K562 (cell line): ENCODE results near the gene BAG1. TPM values are rescaled to one million over a fixed set of nuclear protein-coding genes. Genes with fewer than 3 reads are reported as not detected.
A peak's percentile ranks its signal among the peaks of the same experiment; 100 is the strongest.

ENCODE experiments used
- ATAC-seq: fragments of 200-7000 bp; cut with Tn5 transposase; 3 replicates; pipeline ENCODE4 v1.9.1; 2020; ENCODE audit warnings: moderate library complexity
- BruUV-seq: library from RNA; stranded (reverse); fragments of 400-500 nt; replicated peaks from 2 replicates; lab custom pipeline; 2021; lab: Mats Ljungman, UMichigan
- CTCF ChIA-PET: fragments of 300-600 bp; formaldehyde crosslinking; extraction: SDS; loops from one replicate; lab custom pipeline; 2021; ENCODE audit warnings: low intra/inter-chr PET ratio; lab: Yijun Ruan, JAX
- POLR2A ChIA-PET: fragments of 300-600, 350-650 bp; sonication (Branson Sonifier 250); formaldehyde crosslinking; extraction: SDS; loops from one replicate; lab custom pipeline; 2021; ENCODE audit warnings: antibody characterized with exemption, inconsistent platforms; lab: Yijun Ruan, JAX
- DNase-seq, 4 experiments: peaks; one replicate each; pipeline versions ENCODE4 v3.0.0 to v3.0.0-alpha.2; 2011 to 2018; ENCODE audit warnings: low spot score in 3 of 4, mixed read lengths in 3 of 4; ENCODE audit errors: extremely low read depth in 1 of 4
- FAIRE-seq: peaks from 2 replicates; lab custom pipeline; 2011; peaks lifted over from hg19 to GRCh38; lab: Jason Lieb, UNC
- H2AFZ ChIP-seq: 2 replicates; pipeline ENCODE4 v1.6.0; 2011; ENCODE audit warnings: low read depth, low read length, control low read depth, inconsistent platforms
- H3K27ac ChIP-seq: fragments of 200-600 bp; 3 replicates; pipeline ENCODE4 v1.8.0; 2011; ENCODE audit warnings: low read depth, mild to moderate bottlenecking, control low read depth, inconsistent platforms, low read length, moderate library complexity, mixed read lengths; ENCODE audit errors: extremely low read depth
- H3K27me3 ChIP-seq, 2 experiments: fragments of 300-600 bp in 1 of 2; 2 replicates in 1 of 2; 3 replicates in 1 of 2; pipeline versions ENCODE4 v1.6.0 to v1.8.0; 2011; ENCODE audit warnings: inconsistent platforms in 2 of 2, low read length in 2 of 2, mild to moderate bottlenecking in 1 of 2, mixed read lengths in 1 of 2, moderate library complexity in 1 of 2; ENCODE audit not compliant: control insufficient read depth in 2 of 2, insufficient read depth in 2 of 2
- H3K36me3 ChIP-seq: fragments of 300-600 bp; 3 replicates; pipeline ENCODE4 v1.8.0; 2011; ENCODE audit warnings: mild to moderate bottlenecking, low read length, inconsistent platforms; ENCODE audit not compliant: control insufficient read depth, insufficient read depth
- H3K4me1 ChIP-seq, 2 experiments: fragments of 200-600 bp in 1 of 2; replicated peaks in 1 of 2; 2 replicates in 1 of 2; 3 replicates in 1 of 2; pipeline versions ENCODE4 v1.5.1 to v1.8.0; 2011; ENCODE audit warnings: inconsistent platforms in 2 of 2, low read length in 2 of 2, mild to moderate bottlenecking in 1 of 2, mixed read lengths in 1 of 2, moderate library complexity in 1 of 2; ENCODE audit not compliant: control insufficient read depth in 2 of 2, insufficient read depth in 2 of 2
- H3K4me2 ChIP-seq: 2 replicates; pipeline ENCODE4 v1.6.1; 2011; ENCODE audit warnings: low read length, control low read depth, inconsistent platforms, mixed read lengths; ENCODE audit not compliant: insufficient read depth
- H3K4me3 ChIP-seq: fragments of 200-600 bp; sonication (generic), shearing (Covaris generic); 2 replicates; pipeline ENCODE4 v1.5.1; 2016; ENCODE audit warnings: control low read depth, inconsistent platforms
- H3K79me2 ChIP-seq: fragments of 200-600 bp; 3 replicates; pipeline ENCODE4 v1.8.0; 2011; ENCODE audit warnings: low read length, inconsistent platforms; ENCODE audit not compliant: control insufficient read depth, insufficient read depth
- H3K9ac ChIP-seq, 2 experiments: 2 replicates each; pipeline versions ENCODE4 v1.6.0 to v1.6.1; 2011; ENCODE audit warnings: low read depth in 2 of 2, low read length in 2 of 2, control low read depth in 1 of 2, inconsistent platforms in 1 of 2, mild to moderate bottlenecking in 1 of 2, mixed read lengths in 1 of 2; ENCODE audit not compliant: insufficient read depth in 1 of 2
- H3K9me1 ChIP-seq: one replicate; pipeline ENCODE4 v1.6.0; 2011; ENCODE audit warnings: inconsistent platforms, mild to moderate bottlenecking, low read length, moderate library complexity; ENCODE audit not compliant: control insufficient read depth, insufficient read depth
- H3K9me3 ChIP-seq: replicated peaks from 2 replicates; pipeline ENCODE4 v1.5.1; 2011; ENCODE audit warnings: low read depth, low read length, inconsistent platforms; ENCODE audit not compliant: control insufficient read depth, insufficient read depth
- H4K20me1 ChIP-seq: replicated peaks from 2 replicates; pipeline ENCODE4 v1.6.1; 2011; ENCODE audit warnings: low read length, inconsistent platforms, mixed read lengths; ENCODE audit not compliant: control insufficient read depth, insufficient read depth
- BCLAF1 ChIP-seq, 2 experiments: fragments of 450-650 bp in 1 of 2; IDR thresholded peaks; 2 replicates each; pipeline ENCODE4 v1.6.1; 2011 to 2017; ENCODE audit warnings: low read depth in 2 of 2, antibody characterized with exemption in 1 of 2, borderline replicate concordance in 1 of 2, low read length in 1 of 2, mild to moderate bottlenecking in 1 of 2, mixed read lengths in 1 of 2; ENCODE audit not compliant: control insufficient read depth in 1 of 2
- ILK ChIP-seq: fragments of 450-650 bp; IDR thresholded peaks from 2 replicates; pipeline ENCODE4 v1.6.1; 2016; ENCODE audit warnings: missing genetic modification characterization, low read depth, mild to moderate bottlenecking, missing compliant biosample characterization, moderate library complexity, borderline replicate concordance
- NCOA6 ChIP-seq: fragments of 450-650 bp; IDR thresholded peaks from 2 replicates; pipeline ENCODE4 v1.6.1; 2017; ENCODE audit warnings: mild to moderate bottlenecking
- NR2F6 ChIP-seq: fragments of 450-650 bp; formaldehyde crosslinking; IDR thresholded peaks from 2 replicates; pipeline ENCODE4 v1.4.0; 2020; ENCODE audit warnings: mild to moderate bottlenecking
- POLR2G ChIP-seq: fragments of 200-400 bp; formaldehyde crosslinking; IDR thresholded peaks from 2 replicates; pipeline ENCODE4 v1.6.1; 2017; ENCODE audit warnings: low read depth, mild to moderate bottlenecking, antibody characterized with exemption, low read length, moderate library complexity
- RBM39 ChIP-seq: fragments of 200-400 bp; formaldehyde crosslinking; optimal IDR thresholded peaks from 2 replicates; pipeline ENCODE3; 2018; ENCODE audit warnings: low read depth, low read length
- THAP12 ChIP-seq: fragments of 250-450 bp; sonication (Bioruptor Pico); IDR thresholded peaks from 2 replicates; pipeline ENCODE4 v1.9.0; 2021; ENCODE audit warnings: mild to moderate bottlenecking, inconsistent platforms
- ZNF449 ChIP-seq: fragments of 250-450 bp; sonication (Bioruptor Pico); IDR thresholded peaks from 2 replicates; pipeline ENCODE4 v1.8.0; 2022; ENCODE audit warnings: moderate library complexity, mild to moderate bottlenecking, inconsistent platforms
- WGBS: fragments of 100-300 bp; shearing (Covaris generic); methylation state at CpG from one replicate; pipeline ENCODE4 v1.1.6; 2016; ENCODE audit warnings: low coverage, mixed read lengths; ENCODE audit not compliant: insufficient coverage; ENCODE audit errors: missing lambda C conversion rate; 5-methylcytosine and 5-hydroxymethylcytosine counted together
- in situ Hi-C: fragments of 300-500 bp; cut with MboI; formaldehyde crosslinking; loops from 4 replicates; pipeline ENCODE4 v1.15.0; 2018; ENCODE audit warnings: inconsistent platforms, mixed read lengths
- intact Hi-C: fragments of 100-400 bp; cut with micrococcal nuclease; formaldehyde crosslinking; loops from 2 replicates; pipeline ENCODE4 v1.14.2; 2022
- polyA plus RNA-seq, 8 experiments: library from polyadenylated mRNA; depleted of rRNA in 4 of 8; stranded (reverse) in 5 of 8; unstranded in 3 of 8; fragments of >200 nt; fragmentation: Nextera tagmentation in 2 of 8; fragmentation: Illumina TruSeq in 1 of 8; extraction: Ambion mirVana in 2 of 8; extraction: Trizol in 1 of 8; gene quantifications; 2 replicates each; pipeline versions ENCODE4 v1.2.1 to v1.2.3, GENCODE V29; 2011 to 2014; ENCODE audit warnings: inconsistent platforms in 1 of 8, missing spikeins in 1 of 8
- total RNA-seq, 7 experiments: library from RNA; depleted of rRNA in 6 of 7; stranded (reverse); fragments of >200 nt in 6 of 7; fragmentation: Illumina TruSeq in 2 of 7; extraction: Trizol in 2 of 7; gene quantifications; 2 replicates each; pipeline versions ENCODE4 v1.2.1 to v1.2.3, GENCODE V29; 2011 to 2021; ENCODE audit warnings: low replicate concordance in 1 of 7

BAG1 gene
- total and polyA plus RNA-seq, 9 of the 15 experiments (the other 6 are each of a cell fraction or from before 2014, with no cell fraction given): 9.7 to 106 (median 56.9) TPM

GRCh38 chr9:33291901-33292300, 27.4 kb upstream of the BAG1 start:
- Histone ChIP-seq H3K27me3 (no peaks in the 10 kb centered on the region), H2AFZ (no peak overlapping the region), H4K20me1 (0 out of 2 replicates have a peak, but pooled peaks cover 16% of the 10 kb centered on the region)
- no peak for TF ChIP-seq BCLAF1 (IDR thresholded peaks at IDR 0.05; ENCODE audit: borderline replicate concordance in 1 of 2, control insufficient read depth in 1 of 2, low read depth in 2 of 2, low read length in 1 of 2)
- TF ChIP-seq NR2F6 (CRISPR knock-in tag): no peak
- no peak for TF ChIP-seq THAP12 (CRISPR knock-in tag)
- TF ChIP-seq POLR2G: no peak
- no peak for TF ChIP-seq ZNF449 (CRISPR knock-in tag)
- no peak for TF ChIP-seq ILK (tag)
- TF ChIP-seq RBM39: no peak
- no peak for TF ChIP-seq NCOA6
- TF ChIP-seq, all 486 proteins: peak for 0
- H3K27ac ChIP-seq: no peak overlapping the region; the same call in 1 of the 3 replicates
- peaks cover 17 to 21% of the 10 kb centered on the region in 2 experiments; a peak in 4 of 5 replicates for H3K4me1 ChIP-seq
- H3K9ac ChIP-seq: peak overlapping the region in 1 of 2 experiments; percentile 41; a peak in 2 of 4 replicates
- H3K9me1 ChIP-seq: no peaks in the 10 kb centered on the region
- in situ Hi-C loops: no loop called here
- peak overlapping the region; percentile 41; the same call in 1 of the 2 replicates for H3K4me2 ChIP-seq
- BruUV-seq: no TSS peak
- intact Hi-C loops: no loop called here
- FAIRE-seq: no peak
- ChIA-PET CTCF (no interaction called here), POLR2A (interaction anchor here (0.6 kb wide), 1 partner anchor 1149 kb away, joined by 5 read pairs; no protein-coding TSS in a partner anchor)
- no peak for DNase-seq
- H3K4me3 ChIP-seq: peak overlapping the region; percentile 6; the same call in 1 of the 2 replicates
- peaks cover 53% of the 10 kb centered on the region for H3K36me3 ChIP-seq
- 74% methylated on average over 3 of the region's 5 CpGs for WGBS
- H3K9me3 ChIP-seq: no peaks in the 10 kb centered on the region
- peaks cover 67% of the 10 kb centered on the region for H3K79me2 ChIP-seq
- no peak for ATAC-seq
